Gastroesophageal sphincter (tissue), 3 donors: ENCODE measurements around the gene AOX1.
A peak's percentile ranks its signal among the peaks of the same experiment; 100 is the strongest.

Source experiments
- POLR2AphosphoS5 ChIP-seq: sonication (generic); formaldehyde crosslinking; IDR thresholded peaks from one replicate; pipeline ENCODE4 v1.6.1; 2017; ENCODE audit warnings: antibody characterized with exemption
- TF ChIP-seq, protein P1 (sequence below), 4 experiments: fragments of 200-600 bp in 2 of 4; fragments of 450-650 bp in 2 of 4; sonication (generic) in 1 of 4; IDR thresholded peaks; one replicate each; pipeline ENCODE4 v1.5.1; 2017 to 2019; ENCODE audit warnings: antibody characterized with exemption in 4 of 4, mild to moderate bottlenecking in 2 of 4, moderate library complexity in 2 of 4

DNA sequence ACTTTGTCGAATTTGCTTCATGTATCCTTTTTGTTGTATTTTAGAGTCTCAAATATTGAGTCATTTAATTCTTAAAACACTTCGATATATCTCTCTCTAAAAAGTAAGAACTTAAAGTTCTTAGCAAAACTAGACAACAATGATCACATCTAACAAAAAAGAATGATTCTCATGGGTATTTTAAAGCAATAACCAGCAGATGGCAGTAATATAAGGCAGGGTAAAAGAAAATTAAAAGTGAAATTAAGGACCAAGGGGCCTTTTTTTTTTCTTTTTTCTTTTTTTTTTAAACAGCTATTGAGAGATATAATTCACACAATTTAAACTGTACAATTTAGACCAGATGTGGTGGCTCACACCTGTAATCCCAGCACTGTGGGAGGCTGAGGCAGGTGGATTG, 9.9 kb upstream of the AOX1 start:
- TF ChIP-seq, protein P1, sequence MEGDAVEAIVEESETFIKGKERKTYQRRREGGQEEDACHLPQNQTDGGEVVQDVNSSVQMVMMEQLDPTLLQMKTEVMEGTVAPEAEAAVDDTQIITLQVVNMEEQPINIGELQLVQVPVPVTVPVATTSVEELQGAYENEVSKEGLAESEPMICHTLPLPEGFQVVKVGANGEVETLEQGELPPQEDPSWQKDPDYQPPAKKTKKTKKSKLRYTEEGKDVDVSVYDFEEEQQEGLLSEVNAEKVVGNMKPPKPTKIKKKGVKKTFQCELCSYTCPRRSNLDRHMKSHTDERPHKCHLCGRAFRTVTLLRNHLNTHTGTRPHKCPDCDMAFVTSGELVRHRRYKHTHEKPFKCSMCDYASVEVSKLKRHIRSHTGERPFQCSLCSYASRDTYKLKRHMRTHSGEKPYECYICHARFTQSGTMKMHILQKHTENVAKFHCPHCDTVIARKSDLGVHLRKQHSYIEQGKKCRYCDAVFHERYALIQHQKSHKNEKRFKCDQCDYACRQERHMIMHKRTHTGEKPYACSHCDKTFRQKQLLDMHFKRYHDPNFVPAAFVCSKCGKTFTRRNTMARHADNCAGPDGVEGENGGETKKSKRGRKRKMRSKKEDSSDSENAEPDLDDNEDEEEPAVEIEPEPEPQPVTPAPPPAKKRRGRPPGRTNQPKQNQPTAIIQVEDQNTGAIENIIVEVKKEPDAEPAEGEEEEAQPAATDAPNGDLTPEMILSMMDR (IDR thresholded peaks at IDR 0.05): peak in 1 of 4 experiments; percentile 42
- no peak for TF ChIP-seq POLR2AphosphoS5
